DND-41 (cell line): Measurements from ENCODE around the gene ENAH.

Experiments used
- EZH2 ChIP-seq: IDR thresholded peaks from 3 replicates; pipeline ENCODE4 v1.6.1; 2012; ENCODE audit warnings: borderline replicate concordance, low read depth, mild to moderate bottlenecking, moderate library complexity, low read length, inconsistent platforms; ENCODE audit not compliant: severe bottlenecking
- TF ChIP-seq, protein P1 (sequence below): IDR thresholded peaks from 2 replicates; pipeline ENCODE4 v1.5.1; 2012; ENCODE audit warnings: borderline replicate concordance, low read length, moderate library complexity, mild to moderate bottlenecking; ENCODE audit not compliant: poor library complexity, severe bottlenecking; ENCODE audit errors: extremely low read depth

GRCh38 chr1:225470211-225471108 lies 182.5 kb downstream of the ENAH start:
- TF ChIP-seq, protein P1, sequence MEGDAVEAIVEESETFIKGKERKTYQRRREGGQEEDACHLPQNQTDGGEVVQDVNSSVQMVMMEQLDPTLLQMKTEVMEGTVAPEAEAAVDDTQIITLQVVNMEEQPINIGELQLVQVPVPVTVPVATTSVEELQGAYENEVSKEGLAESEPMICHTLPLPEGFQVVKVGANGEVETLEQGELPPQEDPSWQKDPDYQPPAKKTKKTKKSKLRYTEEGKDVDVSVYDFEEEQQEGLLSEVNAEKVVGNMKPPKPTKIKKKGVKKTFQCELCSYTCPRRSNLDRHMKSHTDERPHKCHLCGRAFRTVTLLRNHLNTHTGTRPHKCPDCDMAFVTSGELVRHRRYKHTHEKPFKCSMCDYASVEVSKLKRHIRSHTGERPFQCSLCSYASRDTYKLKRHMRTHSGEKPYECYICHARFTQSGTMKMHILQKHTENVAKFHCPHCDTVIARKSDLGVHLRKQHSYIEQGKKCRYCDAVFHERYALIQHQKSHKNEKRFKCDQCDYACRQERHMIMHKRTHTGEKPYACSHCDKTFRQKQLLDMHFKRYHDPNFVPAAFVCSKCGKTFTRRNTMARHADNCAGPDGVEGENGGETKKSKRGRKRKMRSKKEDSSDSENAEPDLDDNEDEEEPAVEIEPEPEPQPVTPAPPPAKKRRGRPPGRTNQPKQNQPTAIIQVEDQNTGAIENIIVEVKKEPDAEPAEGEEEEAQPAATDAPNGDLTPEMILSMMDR, result no peak
- no peak for TF ChIP-seq EZH2
